ENCODE results near the gene NT5DC1.

Gene NT5DC1

GRCh38 chr6:116279232-116280160 is 178.8 kb downstream of the NT5DC1 start, which contains the start of gene TSPYL1 (continued):
- TF ChIP-seq, protein P1, sequence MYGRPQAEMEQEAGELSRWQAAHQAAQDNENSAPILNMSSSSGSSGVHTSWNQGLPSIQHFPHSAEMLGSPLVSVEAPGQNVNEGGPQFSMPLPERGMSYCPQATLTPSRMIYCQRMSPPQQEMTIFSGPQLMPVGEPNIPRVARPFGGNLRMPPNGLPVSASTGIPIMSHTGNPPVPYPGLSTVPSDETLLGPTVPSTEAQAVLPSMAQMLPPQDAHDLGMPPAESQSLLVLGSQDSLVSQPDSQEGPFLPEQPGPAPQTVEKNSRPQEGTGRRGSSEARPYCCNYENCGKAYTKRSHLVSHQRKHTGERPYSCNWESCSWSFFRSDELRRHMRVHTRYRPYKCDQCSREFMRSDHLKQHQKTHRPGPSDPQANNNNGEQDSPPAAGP (tag by site-specific recombination; IDR thresholded peaks at IDR 0.05) = peak; percentile 35
- TF ChIP-seq ZNF394 (tag by site-specific recombination; IDR thresholded peaks at IDR 0.05; ENCODE audit: borderline replicate concordance) (peak; percentile 91), ZNF600 (tag by site-specific recombination; IDR thresholded peaks at IDR 0.05) (peak; percentile 49; the same call in 1 of the 2 replicates), ZBTB48 (tag by site-specific recombination; IDR thresholded peaks at IDR 0.05) (no peak; the same call in 1 of the 2 replicates), ZNF768 (tag by site-specific recombination; IDR thresholded peaks at IDR 0.05) (no peak; the same call in 1 of the 2 replicates), RBAK (tag by site-specific recombination; IDR thresholded peaks at IDR 0.05) (no peak), ZNF133 (tag by site-specific recombination; IDR thresholded peaks at IDR 0.05) (no peak), EGR2 (tag by site-specific recombination; IDR thresholded peaks at IDR 0.05; ENCODE audit: low read depth) (peak; percentile 88), ZSCAN5A (tag by site-specific recombination; IDR thresholded peaks at IDR 0.05) (peak; percentile 44; the same call in 1 of the 2 replicates), ZIC2 (tag by site-specific recombination; IDR thresholded peaks at IDR 0.05) (peak; percentile 45), ZNF311 (tag by site-specific recombination; IDR thresholded peaks at IDR 0.05; ENCODE audit: borderline replicate concordance) (no peak), ZNF654 (tag by site-specific recombination; IDR thresholded peaks at IDR 0.05; ENCODE audit: low read depth) (no peak), ZNF10 (tag by site-specific recombination; IDR thresholded peaks at IDR 0.05) (peak; percentile 34; the same call in 1 of the 2 replicates), HIC1 (tag by site-specific recombination; IDR thresholded peaks at IDR 0.05) (0 out of 2 replicates have a peak, but pooled peaks have one; percentile 29), ZNF350 (tag by site-specific recombination; IDR thresholded peaks at IDR 0.05) (no peak), ZNF626 (tag by site-specific recombination; IDR thresholded peaks at IDR 0.05) (no peak), INSM2 (tag by site-specific recombination; IDR thresholded peaks at IDR 0.05) (0 out of 2 replicates have a peak, but pooled peaks have one; percentile 33), ZFP69B (tag by site-specific recombination; IDR thresholded peaks at IDR 0.05) (peak; percentile 24; the same call in 1 of the 2 replicates), GLI4 (tag by site-specific recombination; IDR thresholded peaks at IDR 0.05) (peak; percentile 7; the same call in 1 of the 2 replicates), ZNF324 (tag by site-specific recombination; IDR thresholded peaks at IDR 0.05) (no peak), ZNF341 (tag by site-specific recombination; IDR thresholded peaks at IDR 0.05; ENCODE audit: low read depth) (0 out of 2 replicates have a peak, but pooled peaks have one; percentile 11), ZNF510 (tag by site-specific recombination; IDR thresholded peaks at IDR 0.05; ENCODE audit: insufficient replicate concordance) (no peak), SP2 (tag by site-specific recombination; IDR thresholded peaks at IDR 0.05) (peak; percentile 76), KLF16 (tag by site-specific recombination; IDR thresholded peaks at IDR 0.05) (peak; percentile 83), GLIS2 (tag by site-specific recombination; IDR thresholded peaks at IDR 0.05) (peak; percentile 78), PATZ1 (tag by site-specific recombination; IDR thresholded peaks at IDR 0.05) (peak; percentile 56)
- TF ChIP-seq, protein P2, sequence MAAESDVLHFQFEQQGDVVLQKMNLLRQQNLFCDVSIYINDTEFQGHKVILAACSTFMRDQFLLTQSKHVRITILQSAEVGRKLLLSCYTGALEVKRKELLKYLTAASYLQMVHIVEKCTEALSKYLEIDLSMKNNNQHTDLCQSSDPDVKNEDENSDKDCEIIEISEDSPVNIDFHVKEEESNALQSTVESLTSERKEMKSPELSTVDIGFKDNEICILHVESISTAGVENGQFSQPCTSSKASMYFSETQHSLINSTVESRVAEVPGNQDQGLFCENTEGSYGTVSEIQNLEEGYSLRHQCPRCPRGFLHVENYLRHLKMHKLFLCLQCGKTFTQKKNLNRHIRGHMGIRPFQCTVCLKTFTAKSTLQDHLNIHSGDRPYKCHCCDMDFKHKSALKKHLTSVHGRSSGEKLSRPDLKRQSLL (tag by site-specific recombination; IDR thresholded peaks at IDR 0.05) = no peak
- TF ChIP-seq, protein P3, sequence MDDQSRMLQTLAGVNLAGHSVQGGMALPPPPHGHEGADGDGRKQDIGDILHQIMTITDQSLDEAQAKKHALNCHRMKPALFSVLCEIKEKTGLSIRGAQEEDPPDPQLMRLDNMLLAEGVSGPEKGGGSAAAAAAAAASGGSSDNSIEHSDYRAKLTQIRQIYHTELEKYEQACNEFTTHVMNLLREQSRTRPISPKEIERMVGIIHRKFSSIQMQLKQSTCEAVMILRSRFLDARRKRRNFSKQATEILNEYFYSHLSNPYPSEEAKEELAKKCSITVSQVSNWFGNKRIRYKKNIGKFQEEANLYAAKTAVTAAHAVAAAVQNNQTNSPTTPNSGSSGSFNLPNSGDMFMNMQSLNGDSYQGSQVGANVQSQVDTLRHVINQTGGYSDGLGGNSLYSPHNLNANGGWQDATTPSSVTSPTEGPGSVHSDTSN (CRISPR knock-in tag; IDR thresholded peaks at IDR 0.05) = 0 out of 2 replicates have a peak, but pooled peaks have one; percentile 62
